NCI-H345 treated with DMSO at 0.1 percent for 48 hours (cell line): ENCODE results near the gene HES1.
A peak's percentile ranks its signal among the peaks of the same experiment; 100 is the strongest.

Experiments
- DNase-seq: peaks from one replicate; lab custom pipeline; 2025; ENCODE audit not compliant: unreplicated experiment; lab: John Stamatoyannopoulos, UW

Gene HES1

GRCh38 chr3:194166682-194167479 lies 30.9 kb downstream of the HES1 start:
- DNase-seq: no peak

GRCh38 chr3:194167480-194168282 lies 31.7 kb downstream of the HES1 start:
- DNase-seq: no peak

- DNase-seq: no peak
Measured at GRCh38 chr3:194168994-194169393, 33.0 kb downstream of the HES1 start.

DNA sequence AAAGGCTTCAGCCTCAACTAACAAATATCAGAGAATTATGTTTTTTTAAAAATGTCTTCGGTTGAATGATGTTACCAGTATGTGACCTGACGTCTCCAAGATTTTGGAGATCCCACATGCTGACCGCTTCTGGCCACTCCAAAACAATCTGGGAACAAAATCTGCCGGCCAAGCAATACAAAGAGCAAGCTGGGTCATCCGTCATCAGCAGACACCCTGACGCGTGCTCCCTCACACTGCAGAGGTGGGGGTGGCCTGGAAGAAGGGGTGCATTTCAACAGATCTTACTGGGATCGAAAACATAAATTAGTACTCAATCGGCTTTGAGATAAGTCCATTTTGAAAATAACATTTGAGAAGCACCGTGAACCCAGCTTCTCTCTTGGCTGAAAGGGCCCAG lies 33.6 kb downstream of the HES1 start:
- DNase-seq: no peak

DNA sequence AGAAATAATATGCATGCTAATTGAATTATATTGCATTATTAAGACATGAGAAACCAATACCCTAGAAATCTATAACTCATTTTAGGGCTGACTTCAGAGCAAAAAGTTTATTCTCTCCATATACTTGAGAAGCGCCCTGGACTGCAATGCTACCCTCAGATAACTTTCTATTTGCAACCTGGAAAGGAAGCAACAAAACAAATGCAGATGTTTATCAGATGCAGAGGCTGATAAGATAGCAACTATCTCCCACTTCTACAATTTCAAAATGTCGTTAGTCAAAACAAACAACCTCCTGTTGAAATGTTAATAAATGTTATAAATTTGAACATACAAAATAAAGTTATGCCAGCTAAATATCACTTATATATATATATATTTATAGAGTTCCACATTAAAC lies 34.8 kb downstream of the HES1 start:
- no peak for DNase-seq

GRCh38 chr3:194174406-194174805 lies 38.5 kb downstream of the HES1 start:
- no peak for DNase-seq

DNA sequence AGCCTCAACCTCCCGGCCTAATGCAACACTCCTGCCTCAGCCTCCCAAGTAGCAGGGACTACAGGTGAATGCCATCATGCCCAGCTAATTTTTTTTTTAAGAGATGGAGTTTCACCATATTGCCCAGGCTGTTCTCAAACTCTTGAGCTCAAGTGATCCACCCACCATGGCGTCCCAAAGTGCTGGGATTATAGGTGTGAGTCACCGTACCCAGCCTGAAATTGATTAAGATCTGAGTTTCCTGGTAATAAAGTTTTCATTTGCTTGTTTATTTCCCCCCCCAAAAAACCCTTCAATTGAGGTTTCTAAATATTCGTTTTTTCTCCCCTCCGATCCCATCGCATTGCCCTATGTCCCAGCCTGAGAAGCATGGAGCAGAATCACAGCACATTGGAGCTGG lies 39.0 kb downstream of the HES1 start:
- no peak for DNase-seq

DNA sequence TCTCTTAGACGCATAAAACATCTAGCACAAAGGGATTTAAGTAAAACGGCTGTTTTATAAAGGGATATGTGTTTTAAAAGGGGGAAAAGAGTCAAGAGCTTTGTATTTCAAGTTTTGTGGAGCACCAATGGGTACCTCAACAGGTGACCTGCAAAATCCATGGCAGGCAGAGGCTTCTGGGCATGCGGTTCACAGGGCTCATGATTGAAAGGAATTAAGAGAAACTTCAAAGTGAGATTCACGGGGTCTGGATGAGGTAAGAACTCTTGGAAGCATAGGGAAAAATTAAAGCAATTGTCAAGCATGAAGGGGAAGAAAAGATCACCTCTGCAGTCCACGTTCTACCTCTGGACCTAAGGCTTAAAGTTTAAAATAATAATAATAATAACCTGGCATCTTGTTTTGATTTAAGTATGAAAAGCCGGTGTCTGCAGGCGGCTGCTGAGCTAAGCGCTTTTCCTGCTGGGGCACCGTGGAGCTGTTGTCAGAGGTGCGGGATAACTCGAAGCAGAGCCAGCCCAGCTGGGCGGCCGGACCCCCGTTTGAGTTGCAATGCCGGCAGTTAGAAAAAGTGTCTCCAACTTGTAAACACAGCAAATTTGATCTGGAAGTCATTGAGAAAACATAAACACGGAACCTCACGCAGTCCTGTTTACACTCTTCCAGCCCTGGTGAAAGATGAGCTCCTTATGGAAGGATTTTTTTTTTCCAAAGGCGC lies 40.5 kb downstream of the HES1 start:
- DNase-seq: no peak

DNA sequence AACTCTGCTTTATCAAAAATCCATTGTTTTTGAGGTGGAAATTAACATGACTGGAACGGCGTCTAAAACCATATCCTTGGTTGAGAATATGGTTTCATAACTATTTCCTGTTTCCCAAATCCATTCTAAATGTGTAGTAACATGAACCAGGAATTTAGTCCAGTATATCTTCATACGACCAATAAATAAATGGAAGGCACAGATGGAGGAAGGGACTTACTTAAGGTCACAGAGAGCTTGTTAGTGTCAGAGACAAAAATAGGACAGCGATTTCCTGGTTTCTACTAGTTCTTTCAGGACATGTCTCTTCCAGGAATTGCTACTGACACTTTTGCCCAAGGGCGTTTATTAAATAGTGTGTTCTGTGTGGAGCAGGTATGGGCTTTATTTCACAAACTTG lies 41.2 kb downstream of the HES1 start:
- DNase-seq: no peak

DNA sequence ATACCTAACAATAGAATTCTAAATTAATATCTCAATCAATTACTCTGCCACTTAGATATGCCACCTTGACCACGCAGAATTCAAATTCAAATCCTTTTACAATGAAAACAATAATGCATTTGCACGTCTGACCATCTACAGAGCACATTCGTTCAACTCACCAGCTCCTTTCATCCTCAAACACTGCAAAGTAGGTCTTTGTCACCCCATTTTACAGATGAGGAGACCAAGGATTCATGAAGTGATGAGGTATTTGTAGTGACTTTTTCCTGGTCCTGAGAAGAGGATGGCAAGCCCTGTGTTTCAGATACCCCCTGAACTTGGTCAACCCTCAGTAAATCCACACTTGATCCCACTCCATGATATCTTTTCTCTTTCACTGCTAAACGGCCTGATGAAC lies 42.2 kb downstream of the HES1 start:
- DNase-seq: no peak

GRCh38 chr3:194178669-194179068 lies 42.7 kb downstream of the HES1 start:
- no peak for DNase-seq

DNA sequence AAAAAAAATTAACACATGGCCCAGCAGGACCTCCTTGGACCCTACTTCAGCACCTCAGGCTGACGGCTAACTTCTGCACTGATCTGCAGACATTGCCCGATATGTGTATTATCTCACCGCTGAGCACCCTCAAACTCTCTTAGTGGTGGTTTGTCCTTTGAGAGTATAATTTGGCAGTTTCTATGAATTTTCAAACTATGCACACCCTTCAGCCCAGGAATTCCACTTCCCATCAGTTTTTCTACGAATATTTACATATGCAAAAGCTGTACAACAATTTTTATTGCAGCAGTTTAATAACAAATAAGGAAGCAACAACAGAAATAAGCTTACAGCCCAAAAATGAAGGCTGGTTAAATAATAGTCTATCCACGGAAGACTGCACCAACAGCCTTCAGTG lies 44.6 kb downstream of the HES1 start:
- no peak for DNase-seq

DNA sequence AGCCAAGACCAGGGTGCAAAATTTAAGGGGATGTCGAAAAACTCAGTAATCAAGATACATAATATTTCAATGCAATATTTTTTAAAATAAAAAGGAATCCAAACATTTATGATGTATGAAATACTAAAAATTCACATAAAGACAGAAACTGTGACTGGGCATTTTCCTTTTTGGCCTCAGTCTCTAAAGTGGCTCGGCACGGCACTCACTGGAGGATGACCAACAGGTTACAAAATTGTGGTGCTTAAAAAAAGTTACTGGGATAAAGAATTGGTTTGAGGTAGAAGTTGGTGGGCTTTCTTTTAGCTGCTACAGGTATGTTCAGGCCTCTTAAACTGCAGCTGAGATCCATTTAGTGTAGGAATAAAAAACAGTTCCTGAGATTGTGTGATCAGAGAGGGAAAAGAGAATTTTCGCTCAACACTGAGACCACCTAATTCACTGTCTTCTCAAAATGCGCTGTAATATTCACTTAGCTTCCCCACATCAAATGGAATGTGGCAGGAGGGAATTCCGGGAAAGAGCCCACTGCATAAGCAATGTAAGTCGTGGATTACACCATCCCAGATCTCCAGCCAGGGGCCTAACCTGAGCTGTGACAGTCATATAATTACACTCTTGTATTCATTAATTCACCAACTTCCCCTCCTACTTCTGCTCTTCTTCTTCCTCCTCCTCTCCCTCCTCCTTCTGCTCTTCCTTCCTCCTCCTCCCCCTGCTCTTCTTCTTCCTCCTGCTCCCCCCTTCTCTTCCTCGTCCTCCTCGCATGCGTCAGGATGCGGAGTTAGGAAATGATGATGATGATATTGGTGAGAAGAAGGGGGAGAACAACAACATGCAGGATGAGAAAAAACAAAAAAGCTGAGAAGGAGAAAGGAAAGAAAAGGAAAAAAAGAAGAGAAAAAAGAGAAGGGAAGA lies 45.9 kb downstream of the HES1 start:
- DNase-seq: no peak

GRCh38 chr3:194183271-194183670 lies 47.3 kb downstream of the HES1 start:
- DNase-seq: no peak

DNA sequence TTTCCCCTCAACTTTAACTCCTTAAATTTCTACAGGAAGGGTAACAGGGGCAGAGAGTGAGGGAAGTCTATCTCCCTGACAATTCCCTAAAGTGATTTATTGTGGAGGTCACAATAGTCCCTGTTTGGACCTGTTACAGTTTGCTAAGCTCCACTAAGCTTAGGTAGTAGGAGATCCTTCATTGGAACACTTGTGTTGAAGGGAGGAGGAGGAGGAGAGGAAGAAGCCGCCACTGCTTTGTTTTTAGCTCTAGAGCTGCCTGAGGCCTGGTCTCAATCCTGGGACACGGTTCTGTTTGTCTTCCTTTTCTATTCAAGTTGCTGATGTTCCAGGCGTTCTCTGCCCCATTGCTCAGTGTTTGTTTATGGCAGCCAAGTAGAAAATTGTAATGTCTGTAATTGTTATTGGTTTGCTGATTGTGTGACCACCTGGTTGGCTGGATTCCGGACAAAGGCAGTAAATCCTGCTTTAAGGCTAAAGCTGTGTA lies 48.4 kb downstream of the HES1 start:
- peak; percentile 91 for DNase-seq

- DNase-seq: no peak
Measured at GRCh38 chr3:194184801-194185200, 48.9 kb downstream of the HES1 start.

GRCh38 chr3:194185221-194185620 lies 49.3 kb downstream of the HES1 start:
- DNase-seq: no peak

DNA sequence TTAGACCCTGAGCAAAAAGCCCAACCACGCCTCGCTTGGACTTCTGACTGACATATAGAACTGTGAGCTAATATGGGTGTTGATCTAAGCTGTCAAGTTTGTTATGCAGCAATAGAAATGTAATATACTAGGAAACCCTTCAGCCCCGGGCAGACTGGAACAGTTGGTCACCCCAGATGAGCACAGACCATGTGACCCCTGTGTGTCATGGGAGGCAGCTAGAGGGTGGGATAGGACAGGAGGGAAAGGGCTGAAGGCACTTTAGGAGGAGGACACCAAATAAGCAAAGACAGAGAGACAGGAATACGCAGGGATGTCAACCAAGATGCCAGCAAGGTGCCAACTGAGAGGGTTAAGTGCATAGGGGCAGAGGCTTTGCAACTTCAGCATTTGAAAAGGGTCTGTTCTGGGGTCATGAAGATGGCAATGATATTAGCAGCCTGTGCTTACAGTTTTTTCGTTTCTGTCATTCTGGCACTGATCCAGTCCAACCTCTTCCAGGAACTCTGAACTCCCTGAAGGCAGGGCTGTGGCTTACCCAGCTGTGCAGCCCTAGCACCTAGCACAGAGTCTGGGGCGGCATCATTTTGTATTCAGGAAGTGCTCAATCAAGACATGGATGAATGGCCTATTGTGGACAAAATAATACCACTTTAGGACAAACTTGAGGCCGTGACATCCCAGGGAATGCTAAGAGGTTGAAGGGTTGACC lies 51.4 kb downstream of the HES1 start:
- DNase-seq: no peak
